HG03571 (cell line): Measurements from ENCODE around the gene CHP2.

Experiments used
- ATAC-seq: cut with Tn5 transposase; IDR thresholded peaks from one replicate; pipeline ENCODE4 v1.9.1; 2021; ENCODE audit not compliant: unreplicated experiment

CHP2 gene

DNA sequence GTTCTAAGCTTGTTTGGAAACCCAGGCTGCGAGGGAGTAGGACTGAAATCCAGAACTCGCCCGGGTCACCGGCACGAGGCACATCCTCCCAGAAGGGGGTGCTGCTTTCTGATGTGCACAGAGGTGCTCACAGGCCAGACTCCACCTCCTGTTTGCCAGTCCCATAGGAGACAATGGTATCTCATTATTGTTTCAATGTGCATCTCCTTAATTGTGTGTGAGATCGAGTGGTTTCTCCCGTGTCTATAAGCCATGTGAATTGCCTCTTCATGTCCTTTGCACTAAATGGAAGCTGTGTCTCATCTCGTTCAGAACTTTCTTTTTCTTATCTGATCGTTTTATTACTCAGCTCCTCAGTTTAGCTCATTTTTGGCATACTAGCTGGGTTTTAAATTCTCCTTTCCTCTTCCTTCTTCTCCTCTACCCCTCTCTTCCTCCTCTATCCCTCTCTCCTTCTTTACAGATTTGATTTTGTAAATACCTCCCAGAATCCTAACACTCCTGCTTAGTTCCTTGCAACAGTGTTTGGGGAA is 48.8 kb downstream of the CHP2 start:
- ATAC-seq: no peak

DNA sequence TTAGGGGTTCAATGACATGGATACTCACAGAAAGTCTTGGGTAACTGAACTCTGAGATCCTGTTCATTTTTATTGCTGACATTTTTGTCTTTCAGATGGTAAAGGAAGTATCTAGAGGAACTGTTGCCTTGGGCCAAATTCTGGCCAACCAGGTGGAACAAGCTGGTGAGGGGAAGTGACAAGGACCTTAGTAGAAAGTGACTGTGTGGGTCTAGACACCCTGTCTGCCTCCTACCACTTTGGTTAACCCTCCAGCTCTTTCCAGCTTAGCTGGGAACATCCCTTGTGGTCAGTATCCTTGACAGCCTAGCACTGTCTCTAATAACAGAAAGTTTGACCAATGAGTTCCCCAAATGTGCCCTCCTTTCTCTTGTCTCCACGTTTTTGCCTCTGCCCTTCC is 52.2 kb downstream of the CHP2 start:
- ATAC-seq: no peak
